Fibroblast of the aortic adventitia (primary cell): ENCODE data around the gene GTSE1. TPM values are rescaled to one million over a fixed set of nuclear protein-coding genes. Genes with fewer than 3 reads are reported as not detected.

ENCODE experiments used
- DNase-seq: peaks from one replicate; pipeline ENCODE4 v3.0.0-alpha.2; 2010; ENCODE audit warnings: low read depth
- H3K4me3 ChIP-seq: 2 replicates; pipeline ENCODE4 v1.5.1; 2011; ENCODE audit warnings: low read depth, mild to moderate bottlenecking, control low read depth, low read length, moderate library complexity
- CTCF ChIP-seq: IDR thresholded peaks from 2 replicates; pipeline ENCODE4 v1.5.1; 2011; ENCODE audit warnings: mild to moderate bottlenecking, low read length, control low read depth, inconsistent platforms; ENCODE audit not compliant: insufficient read depth
- total RNA-seq: library from RNA; depleted of rRNA; stranded (reverse); fragments of >200 nt; gene quantifications from 2 replicates; pipeline ENCODE4 v1.2.3, GENCODE V29; 2012; ENCODE audit warnings: low replicate concordance

GTSE1 gene
- total RNA-seq, 1 donor = 13.4 TPM

- no peak overlapping the region for H3K4me3 ChIP-seq
- no peak for DNase-seq
- TF ChIP-seq CTCF = no peak
Observed at GRCh38 chr22:46356496-46357480, 60.1 kb downstream of the GTSE1 start.

- DNase-seq = no peak
- no peak overlapping the region for H3K4me3 ChIP-seq
- no peak for TF ChIP-seq CTCF
Observed at GRCh38 chr22:46357711-46358520, 61.2 kb downstream of the GTSE1 start.

- TF ChIP-seq CTCF = no peak
- DNase-seq = no peak
- no peak overlapping the region for H3K4me3 ChIP-seq
Observed at GRCh38 chr22:46358766-46359165, 62.1 kb downstream of the GTSE1 start.

- TF ChIP-seq CTCF = no peak
- no peak overlapping the region for H3K4me3 ChIP-seq
- DNase-seq = no peak
Observed at GRCh38 chr22:46359362-46359761, 62.7 kb downstream of the GTSE1 start.

GRCh38 chr22:46360097-46360496 is 63.4 kb downstream of the GTSE1 start:
- TF ChIP-seq CTCF = no peak
- no peak overlapping the region for H3K4me3 ChIP-seq

GRCh38 chr22:46360891-46361290 is 64.2 kb downstream of the GTSE1 start:
- TF ChIP-seq CTCF = no peak
- H3K4me3 ChIP-seq = no peak overlapping the region
- DNase-seq = no peak

More at GRCh38 chr22:46360097-46360496, 63.4 kb downstream of the GTSE1 start:
- no peak for DNase-seq
